Measurements from ENCODE around the gene BFAR. TPM values are rescaled to one million over a fixed set of nuclear protein-coding genes. Genes with fewer than 3 reads are reported as not detected.
A peak's percentile ranks its signal among the peaks of the same experiment; 100 is the strongest.
"Not testable (repeated sequence)": the region's sequence is repeated elsewhere in the genome, so short reads cannot be mapped to it uniquely, and the experiment has no call there.

BFAR gene
- total RNA-seq, 1 donor from 2014 or later = 53.4 TPM

DNA sequence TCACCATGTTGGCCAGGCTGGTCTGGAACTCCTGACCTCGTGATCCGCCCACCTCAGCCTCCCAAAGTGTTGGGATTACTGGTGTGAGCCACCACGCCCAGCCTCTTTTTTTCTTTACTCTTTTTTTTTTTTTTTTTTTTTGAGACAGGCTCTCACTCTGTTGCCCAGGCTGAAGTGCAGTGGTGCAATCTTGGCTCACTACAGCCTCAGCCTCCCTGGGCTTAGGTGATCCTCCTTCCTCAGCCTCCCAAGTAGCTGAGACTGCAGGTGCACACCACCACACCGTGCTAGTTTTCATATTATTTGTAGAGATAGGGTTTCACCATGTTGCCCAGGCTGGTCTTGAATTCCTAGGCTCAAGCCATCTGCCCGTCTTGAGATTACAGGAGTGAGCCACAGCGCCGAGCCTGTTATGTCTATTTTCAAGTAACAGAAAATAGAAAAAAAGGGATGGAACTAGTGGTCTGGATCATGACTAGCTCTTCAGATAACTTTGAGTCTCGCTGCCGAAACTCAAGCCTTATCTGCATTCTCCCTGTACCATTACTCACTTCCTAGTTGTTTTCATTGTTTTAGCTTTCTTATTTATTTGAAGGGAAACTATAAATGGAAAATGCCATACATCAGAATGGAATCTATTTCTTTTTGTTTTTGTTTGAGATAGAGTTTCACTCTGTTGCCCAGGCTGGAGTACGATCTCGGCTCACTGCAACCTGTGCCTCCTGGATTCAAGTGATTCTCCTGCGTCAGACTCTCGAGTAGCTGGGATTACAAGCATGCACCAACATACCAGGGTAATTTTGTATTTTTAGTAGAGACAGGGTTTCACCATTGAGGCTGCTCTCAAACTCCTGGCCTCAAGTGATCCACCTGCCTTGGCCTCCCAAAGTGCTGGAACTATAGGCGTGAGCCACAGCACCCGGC, 53.4 kb downstream of the BFAR start:
- DNase-seq (ENCODE audit: low read depth in 2 of 2) = peak; percentile 11 to 65

DNA sequence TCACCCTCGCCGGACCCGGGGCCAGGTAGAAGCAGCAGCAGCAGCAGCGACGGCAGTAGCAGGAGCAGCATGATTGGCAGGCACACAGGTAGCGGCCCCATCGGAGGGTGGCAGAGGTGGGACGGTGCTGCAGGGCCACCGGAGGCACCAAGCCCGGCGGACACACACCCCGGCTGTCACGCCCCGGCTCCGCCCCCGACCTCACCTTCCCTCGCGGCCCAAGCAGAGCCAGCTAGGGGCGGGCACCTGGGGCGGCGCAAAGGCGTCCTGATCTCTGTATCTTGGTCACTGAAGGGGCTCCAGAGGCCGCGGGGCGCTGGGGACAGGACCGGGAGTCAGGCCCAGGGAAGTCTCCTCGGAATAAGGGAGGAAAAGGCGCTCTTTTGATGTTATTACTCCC, 61.4 kb downstream of the BFAR start, which contains the start of gene PLA2G10:
PLA2G10 (minus strand) TSS at position 180 of the 400 bp plus-strand sequence; CDS start at position 101, 79 bp downstream.
- DNase-seq (ENCODE audit: low read depth in 2 of 2) = not testable (repeated sequence)

DNA sequence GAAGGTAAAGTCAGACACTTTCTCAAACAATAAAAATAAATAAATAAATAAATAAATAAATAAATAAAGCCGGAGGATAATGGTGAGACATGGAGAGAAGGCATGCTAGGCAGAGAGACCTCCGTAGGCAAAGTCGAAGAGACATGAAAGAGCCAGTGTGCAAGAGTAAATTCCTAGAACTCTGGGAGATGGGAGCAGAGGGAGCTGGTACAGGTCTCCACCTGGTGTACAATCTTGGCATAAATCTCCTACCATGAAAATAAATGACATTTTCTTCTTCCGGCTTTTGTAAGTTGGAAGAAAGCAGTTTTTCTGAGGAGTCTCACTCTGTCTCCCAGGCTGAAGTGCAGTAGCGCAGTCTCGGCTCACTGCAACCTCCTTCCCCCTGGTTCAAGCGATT, 69.1 kb downstream of the BFAR start:
- not testable (repeated sequence) for DNase-seq (ENCODE audit: low read depth in 2 of 2)

DNA sequence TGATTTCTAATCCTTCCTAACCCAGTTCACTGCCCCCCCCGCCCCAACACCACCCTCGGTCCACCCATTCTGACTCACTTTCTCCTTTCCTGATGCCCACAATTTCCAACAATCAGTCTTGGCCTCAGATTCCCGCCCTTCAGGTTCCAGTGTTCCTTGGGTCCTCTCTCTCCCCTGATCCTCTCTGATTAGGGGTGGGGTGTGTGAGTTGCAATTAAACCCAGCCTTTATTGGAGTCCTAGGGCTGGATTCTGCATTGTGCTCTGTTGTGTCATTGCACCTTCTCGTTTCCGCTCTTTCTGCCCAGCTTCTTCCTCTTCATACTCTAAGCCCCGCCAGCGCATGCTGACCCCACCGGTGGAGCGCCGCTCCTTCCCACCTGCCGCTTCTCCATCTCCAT, 69.9 kb downstream of the BFAR start:
- not testable (repeated sequence) for DNase-seq (ENCODE audit: low read depth in 2 of 2)

DNA sequence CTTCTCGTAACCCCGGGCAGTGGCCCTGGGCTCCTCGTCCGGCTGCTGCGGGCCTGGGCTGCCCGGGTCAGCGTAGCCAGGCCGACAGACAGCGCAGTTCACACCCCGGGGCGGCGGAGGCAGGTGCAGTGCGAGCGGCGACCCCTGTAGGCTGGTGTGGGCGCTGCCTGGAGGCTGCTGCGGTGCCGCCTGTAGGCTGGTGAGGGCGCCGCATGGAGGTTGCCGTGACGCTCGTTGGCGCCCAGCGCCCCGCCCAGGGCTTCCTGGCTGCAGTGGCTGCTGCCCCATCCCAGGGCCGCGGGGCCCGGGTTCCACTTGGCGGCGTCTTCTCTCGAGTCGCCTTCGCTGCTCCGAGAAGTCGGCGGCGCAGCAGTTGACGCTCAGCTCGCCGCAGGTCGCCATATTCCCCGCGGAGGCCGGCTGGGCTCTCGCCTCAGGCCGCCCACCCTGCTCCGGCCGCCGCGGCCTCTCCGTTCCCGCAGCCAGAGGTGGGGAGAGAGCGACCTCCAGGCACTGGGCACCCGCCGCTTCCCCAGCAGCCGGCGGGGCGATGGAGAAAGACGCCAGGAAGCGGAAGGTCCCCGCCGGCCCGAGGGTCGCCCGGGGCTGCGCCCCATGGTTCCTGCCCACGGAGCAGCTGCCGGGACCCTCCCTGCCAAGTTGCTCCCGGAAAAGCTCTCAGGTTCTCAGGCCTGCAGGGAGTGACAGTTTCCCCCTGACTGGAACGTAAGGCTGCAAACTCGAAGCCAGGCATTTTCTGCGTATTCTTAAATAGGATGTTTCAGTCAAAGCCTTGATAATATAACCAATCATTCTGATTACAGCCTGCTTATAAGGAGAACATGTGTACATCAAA, 70.6 kb downstream of the BFAR start, which contains the start of gene NPIPA3:
NPIPA3 (plus strand) TSS at position 256 of the 856 bp plus-strand sequence. CDS start 5,533 bp downstream, outside the sequence.
- DNase-seq (ENCODE audit: low read depth in 2 of 2) = not testable (repeated sequence)

Other genes with a start within 250 kb of the BFAR start
- gene PARN, start 2.7 kb upstream of the BFAR start, total RNA-seq = 15.7 and 17.9 TPM in 2 replicates
- gene PLA2G10, start 61.4 kb downstream of the BFAR start, total RNA-seq = not detected in 2 replicates
- 0.22 and 0.40 TPM in 2 replicates for gene NPIPA3, start 70.5 kb downstream of the BFAR start, total RNA-seq
- gene NPIPA2, start 109.6 kb downstream of the BFAR start, total RNA-seq = 0.22 and 0.40 TPM in 2 replicates
- gene NOMO1, start 200.8 kb downstream of the BFAR start, total RNA-seq = 76.1 and 106 TPM in 2 replicates

Measured in lung microvascular endothelial cell (primary cell).